ENCODE data around the gene ZCCHC7. TPM values are rescaled to one million over a fixed set of nuclear protein-coding genes. Genes with fewer than 3 reads are reported as not detected.

The ZCCHC7 gene
- total and polyA plus RNA-seq, 2 donors (not counting 3 experiments of a cell fraction or from before 2014, with no cell fraction given) = 7.4 to 14.8 TPM

DNA sequence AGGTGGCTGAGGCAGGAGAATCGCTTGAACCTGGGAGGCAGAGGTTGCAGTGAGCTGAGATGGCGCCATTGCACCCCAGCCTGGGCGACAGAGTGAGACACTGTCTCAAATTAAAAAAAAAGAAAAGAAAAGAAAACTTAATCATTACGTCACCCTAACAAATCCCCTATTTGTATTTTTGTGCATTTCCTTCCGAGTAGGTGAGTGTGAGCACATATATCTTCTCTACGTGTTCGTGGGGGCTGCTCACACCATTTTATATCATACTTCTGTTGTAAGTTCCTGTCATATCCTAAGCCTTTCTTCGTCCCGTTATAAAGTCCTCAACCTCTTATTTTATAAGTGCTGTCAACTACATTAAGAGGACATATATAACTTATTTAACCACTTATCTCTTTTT lies 260.2 kb downstream of the ZCCHC7 start:
- no peak overlapping the region for H3K4me3 ChIP-seq (replicated peaks in 1 of 3; ENCODE audit: insufficient read depth in 1 of 3, low read depth in 1 of 3, low read length in 3 of 3)
- intact Hi-C loops (cut with micrococcal nuclease) = no loop called here
- no peaks in the 10 kb centered on the region for H3K4me1 ChIP-seq (ENCODE audit: control insufficient read depth, extremely low read depth, insufficient read depth, low read length)
- no peak overlapping the region for H3K27ac ChIP-seq (ENCODE audit: insufficient read depth, low read depth, low read length)
- no peak overlapping the region for H3K9ac ChIP-seq (replicated peaks; ENCODE audit: extremely low read depth, insufficient read depth, low read length)
- H3K36me3 ChIP-seq (ENCODE audit: control insufficient read depth in 2 of 2, extremely low read depth in 1 of 2, insufficient read depth in 2 of 2, low read length in 2 of 2) = no peaks in the 10 kb centered on the region
- H3K79me2 ChIP-seq (ENCODE audit: control insufficient read depth, insufficient read depth, low read length) = no peaks in the 10 kb centered on the region
- no peaks in the 10 kb centered on the region for H3K27me3 ChIP-seq (ENCODE audit: control insufficient read depth in 2 of 2, insufficient read depth in 2 of 2, low read length in 2 of 2)
- H4K20me1 ChIP-seq (replicated peaks; ENCODE audit: control insufficient read depth, extremely low read depth, insufficient read depth, low read length) = no peaks in the 10 kb centered on the region
- POLR2A ChIA-PET = no interaction called here
- no peak for TF ChIP-seq MYC (IDR thresholded peaks at IDR 0.05; ENCODE audit: low read depth, low read length)
- TF ChIP-seq POLR2A (IDR thresholded peaks at IDR 0.05; ENCODE audit: low read depth, low read length) = no peak
- no peak for TF ChIP-seq MAX (IDR thresholded peaks at IDR 0.05; ENCODE audit: insufficient read depth, insufficient read length)
- no peak for TF ChIP-seq EZH2 (IDR thresholded peaks at IDR 0.05; ENCODE audit: borderline replicate concordance, low read depth, low read length, severe bottlenecking)
- TF ChIP-seq CTCF (IDR thresholded peaks at IDR 0.05; ENCODE audit: extremely low read depth in 1 of 2, insufficient read depth in 1 of 2, low read depth in 1 of 2, low read length in 2 of 2) = no peak
- TF ChIP-seq GATA2 (IDR thresholded peaks at IDR 0.05; ENCODE audit: insufficient read depth, insufficient read length, low read depth, low read length) = no peak
- no peak for TF ChIP-seq JUN (IDR thresholded peaks at IDR 0.05; ENCODE audit: borderline replicate concordance, insufficient read depth, insufficient read length, low read depth)
- no peak for TF ChIP-seq FOS (IDR thresholded peaks at IDR 0.05; ENCODE audit: borderline replicate concordance, insufficient read depth, low read length)
- no peak for TF ChIP-seq POLR2AphosphoS5 (IDR thresholded peaks at IDR 0.05; ENCODE audit: insufficient read depth, low read depth, low read length)
- no TSS peak for BruUV-seq (replicated peaks)
- dilution Hi-C loops (cut with MboI; ENCODE audit: extremely low pct_ligation_motif_present, low sequenced_read_pairs) = no loop called here
- no peaks in the 10 kb centered on the region for H3K9me3 ChIP-seq (replicated peaks; ENCODE audit: control insufficient read depth, insufficient read depth, low read length)
- FAIRE-seq (no peak), DNase-seq (ENCODE audit: low read depth, low spot score) (no peak)
- H3K4me2 ChIP-seq (ENCODE audit: insufficient read depth, low read length) = no peak overlapping the region
- CTCF ChIA-PET = interaction anchor here (0.8 to 1.7 kb wide), 2 partner anchors 9 to 27 kb away, joined by 3 read pairs; no protein-coding TSS in a partner anchor
- no peak overlapping the region for H2AFZ ChIP-seq (ENCODE audit: low read depth, low read length)
- no peaks in the 10 kb centered on the region for H3K9me1 ChIP-seq (replicated peaks; ENCODE audit: control insufficient read depth, extremely low read depth, insufficient read depth, low read length)
